ENCODE data around the gene MYOF.

The MYOF gene

DNA sequence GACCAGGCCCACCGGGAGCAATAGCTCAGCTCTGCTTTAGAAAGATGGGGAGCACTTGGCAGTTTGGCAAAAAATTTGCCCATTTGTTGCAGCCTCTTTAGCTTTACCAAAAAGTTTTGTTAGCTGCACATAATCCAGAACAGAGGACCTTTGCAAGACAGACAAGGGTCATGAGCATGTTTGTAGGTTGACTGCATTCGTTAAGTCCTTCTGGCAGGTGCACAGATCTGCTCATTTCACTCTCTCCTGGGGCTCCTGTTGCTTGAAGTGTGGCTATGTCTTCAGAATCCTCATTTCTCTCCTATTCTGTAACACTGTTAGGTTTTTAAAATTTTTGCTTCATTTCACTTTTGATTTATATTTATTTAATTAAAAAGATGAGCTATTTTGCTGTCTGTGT is 96.8 kb downstream of the MYOF start:
- Histone ChIP-seq H3K4me3 (ENCODE audit: low read depth, low read length) (no peak overlapping the region), H3K9ac (ENCODE audit: low read depth, low read length) (no peak overlapping the region), H3K36me3 (ENCODE audit: control insufficient read depth, insufficient read depth, low read length) (no peaks in the 10 kb centered on the region), H3K27ac (ENCODE audit: low read depth, low read length) (no peak overlapping the region), H3K27me3 (ENCODE audit: control insufficient read depth, insufficient read depth, low read length) (no peaks in the 10 kb centered on the region), H3K4me1 (ENCODE audit: control insufficient read depth, insufficient read depth, low read length) (peaks cover 4% of the 10 kb centered on the region; the same call in 1 of the 2 replicates), H3K9me3 (ENCODE audit: control insufficient read depth, insufficient read depth, low read length) (no peaks in the 10 kb centered on the region)

GRCh38 chr10:93384006-93384405 is 98.1 kb downstream of the MYOF start:
- H3K27ac ChIP-seq (ENCODE audit: low read depth, low read length) = no peak overlapping the region
- no peaks in the 10 kb centered on the region for H3K36me3 ChIP-seq (ENCODE audit: control insufficient read depth, insufficient read depth, low read length)

GRCh38 chr10:93383562-93383981 is 98.6 kb downstream of the MYOF start:
- no peak overlapping the region for H3K27ac ChIP-seq (ENCODE audit: low read depth, low read length)
- H3K36me3 ChIP-seq (ENCODE audit: control insufficient read depth, insufficient read depth, low read length) = no peaks in the 10 kb centered on the region
- no peak overlapping the region for H3K9ac ChIP-seq (ENCODE audit: low read depth, low read length)
- H3K27me3 ChIP-seq (ENCODE audit: control insufficient read depth, insufficient read depth, low read length) = no peaks in the 10 kb centered on the region
- no peak overlapping the region for H3K4me3 ChIP-seq (ENCODE audit: low read depth, low read length)
- H3K4me1 ChIP-seq (ENCODE audit: control insufficient read depth, insufficient read depth, low read length) = peaks cover 4% of the 10 kb centered on the region; the same call in 1 of the 2 replicates
- no peaks in the 10 kb centered on the region for H3K9me3 ChIP-seq (ENCODE audit: control insufficient read depth, insufficient read depth, low read length)

More at GRCh38 chr10:93384006-93384405, 98.1 kb downstream of the MYOF start:
- no peaks in the 10 kb centered on the region for H3K27me3 ChIP-seq (ENCODE audit: control insufficient read depth, insufficient read depth, low read length)
- H3K9me3 ChIP-seq (ENCODE audit: control insufficient read depth, insufficient read depth, low read length) = no peaks in the 10 kb centered on the region
- peaks cover 4% of the 10 kb centered on the region; the same call in 1 of the 2 replicates for H3K4me1 ChIP-seq (ENCODE audit: control insufficient read depth, insufficient read depth, low read length)
- no peak overlapping the region for H3K4me3 ChIP-seq (ENCODE audit: low read depth, low read length)
- H3K9ac ChIP-seq (ENCODE audit: low read depth, low read length) = no peak overlapping the region

DNA sequence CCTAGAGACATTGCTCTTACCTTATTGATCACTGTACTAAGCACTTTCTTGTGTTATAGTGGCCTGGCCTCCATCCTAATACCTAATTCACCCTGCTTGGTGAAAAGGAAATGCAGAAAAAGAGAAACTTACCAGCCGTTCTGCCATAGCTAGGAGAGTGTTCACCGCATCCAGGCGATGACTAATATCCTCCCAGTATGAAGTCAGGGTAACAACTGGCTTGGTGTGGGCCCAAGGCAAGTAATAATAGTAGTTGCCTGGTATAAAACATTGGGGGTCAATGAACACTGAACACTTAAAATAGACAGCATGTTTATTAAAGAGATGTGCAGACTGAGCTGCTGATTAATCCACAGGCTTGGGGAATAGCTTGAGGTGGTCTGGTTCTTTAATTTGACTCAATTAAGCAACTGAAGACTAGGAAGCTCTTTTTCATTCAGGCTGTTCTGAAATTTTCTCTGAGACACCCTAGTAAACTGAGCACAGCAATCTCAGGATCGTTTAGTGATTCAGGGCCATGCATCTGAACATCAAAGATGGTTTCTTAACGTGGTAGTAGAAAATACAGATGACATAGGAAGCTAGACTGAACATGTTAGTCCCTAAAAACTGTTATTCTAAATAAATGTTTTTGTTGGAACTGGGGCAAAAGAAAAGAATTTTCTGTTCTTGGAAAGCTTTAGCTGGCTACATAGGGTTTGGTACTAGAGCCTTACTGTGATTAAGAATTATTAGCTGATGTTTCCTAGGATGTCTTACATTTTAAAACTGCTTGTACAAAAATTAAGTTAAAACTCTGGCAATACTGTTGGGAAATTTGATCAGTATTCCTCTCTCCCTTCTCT is 102.2 kb downstream of the MYOF start:
- Histone ChIP-seq H3K4me3 (ENCODE audit: low read depth, low read length) (no peak overlapping the region), H3K27ac (ENCODE audit: low read depth, low read length) (no peak overlapping the region), H3K4me1 (ENCODE audit: control insufficient read depth, insufficient read depth, low read length) (peaks cover 3% of the 10 kb centered on the region; the same call in 1 of the 2 replicates)

GRCh38 chr10:93378997-93379730 is 103.0 kb downstream of the MYOF start:
- H3K27me3 ChIP-seq (ENCODE audit: control insufficient read depth, insufficient read depth, low read length) = no peaks in the 10 kb centered on the region
- H3K4me1 ChIP-seq (ENCODE audit: control insufficient read depth, insufficient read depth, low read length) = peaks cover 3% of the 10 kb centered on the region; the same call in 1 of the 2 replicates
- H3K9me3 ChIP-seq (ENCODE audit: control insufficient read depth, insufficient read depth, low read length) = no peaks in the 10 kb centered on the region
- no peak overlapping the region for H3K4me3 ChIP-seq (ENCODE audit: low read depth, low read length)
- no peak overlapping the region for H3K27ac ChIP-seq (ENCODE audit: low read depth, low read length)
- H3K9ac ChIP-seq (ENCODE audit: low read depth, low read length) = no peak overlapping the region
- H3K36me3 ChIP-seq (ENCODE audit: control insufficient read depth, insufficient read depth, low read length) = no peaks in the 10 kb centered on the region

More for the DNA sequence above, 102.2 kb downstream of the MYOF start:
- H3K36me3 ChIP-seq (ENCODE audit: control insufficient read depth, insufficient read depth, low read length) = no peaks in the 10 kb centered on the region
- no peaks in the 10 kb centered on the region for H3K27me3 ChIP-seq (ENCODE audit: control insufficient read depth, insufficient read depth, low read length)
- no peaks in the 10 kb centered on the region for H3K9me3 ChIP-seq (ENCODE audit: control insufficient read depth, insufficient read depth, low read length)
- H3K9ac ChIP-seq (ENCODE audit: low read depth, low read length) = no peak overlapping the region

GRCh38 chr10:93378039-93378438 is 104.1 kb downstream of the MYOF start:
- peaks cover 3% of the 10 kb centered on the region; the same call in 1 of the 2 replicates for H3K4me1 ChIP-seq (ENCODE audit: control insufficient read depth, insufficient read depth, low read length)
- no peak overlapping the region for H3K4me3 ChIP-seq (ENCODE audit: low read depth, low read length)
- H3K9ac ChIP-seq (ENCODE audit: low read depth, low read length) = no peak overlapping the region
- no peaks in the 10 kb centered on the region for H3K27me3 ChIP-seq (ENCODE audit: control insufficient read depth, insufficient read depth, low read length)
- no peaks in the 10 kb centered on the region for H3K36me3 ChIP-seq (ENCODE audit: control insufficient read depth, insufficient read depth, low read length)
- no peaks in the 10 kb centered on the region for H3K9me3 ChIP-seq (ENCODE audit: control insufficient read depth, insufficient read depth, low read length)
- H3K27ac ChIP-seq (ENCODE audit: low read depth, low read length) = no peak overlapping the region

DNA sequence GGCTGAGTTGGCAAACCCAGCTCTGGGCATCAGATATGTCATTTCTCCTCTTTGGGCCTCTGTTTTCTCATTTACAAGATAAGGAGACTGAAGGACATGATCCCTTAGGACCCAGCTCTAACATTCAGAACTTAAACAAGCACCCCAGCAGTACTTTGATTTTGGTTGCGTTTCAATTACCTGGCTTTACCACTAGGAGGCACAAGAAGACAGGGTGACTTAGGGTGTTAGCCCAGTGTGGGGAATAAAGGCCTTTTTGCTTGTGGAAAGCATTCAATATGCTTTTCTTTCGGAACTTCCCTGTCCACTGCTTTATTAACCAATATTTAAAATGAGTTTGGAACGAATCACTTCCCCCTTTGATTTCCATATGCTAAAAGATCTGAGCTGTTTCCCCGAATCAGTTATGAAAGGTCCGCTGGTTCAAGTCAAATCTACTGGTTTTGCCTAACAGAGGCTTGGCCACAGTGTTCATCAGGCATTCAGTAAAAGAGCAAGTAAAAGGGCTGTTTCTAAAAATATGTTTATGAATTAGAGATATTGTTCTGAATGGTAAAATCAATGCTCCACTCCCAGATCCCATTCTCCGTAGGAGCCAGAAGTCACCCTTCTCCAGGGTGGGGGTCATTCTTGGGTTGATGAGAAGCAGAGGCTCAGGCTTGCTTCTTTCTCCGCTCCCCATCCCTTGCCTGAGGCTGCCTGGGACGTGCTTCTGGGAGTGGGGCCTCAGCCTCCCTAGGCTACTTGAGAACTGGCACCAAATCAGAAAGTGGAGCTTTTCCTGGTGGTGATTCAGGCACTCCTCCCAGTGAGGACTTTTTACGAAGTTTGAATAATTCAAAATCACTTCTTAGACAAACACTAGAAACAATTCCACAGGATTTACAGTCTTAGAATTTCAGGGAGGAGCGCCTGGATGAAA is 105.5 kb downstream of the MYOF start:
- H3K36me3 ChIP-seq (ENCODE audit: control insufficient read depth, insufficient read depth, low read length) = no peaks in the 10 kb centered on the region
- H3K27me3 ChIP-seq (ENCODE audit: control insufficient read depth, insufficient read depth, low read length) = no peaks in the 10 kb centered on the region
- H3K4me3 ChIP-seq (ENCODE audit: low read depth, low read length) = no peak overlapping the region
- H3K9ac ChIP-seq (ENCODE audit: low read depth, low read length) = no peak overlapping the region
- H3K4me1 ChIP-seq (ENCODE audit: control insufficient read depth, insufficient read depth, low read length) = peaks cover 3% of the 10 kb centered on the region; the same call in 1 of the 2 replicates
- no peaks in the 10 kb centered on the region for H3K9me3 ChIP-seq (ENCODE audit: control insufficient read depth, insufficient read depth, low read length)
- peak overlapping the region; percentile 26 for H3K27ac ChIP-seq (ENCODE audit: low read depth, low read length)

DNA sequence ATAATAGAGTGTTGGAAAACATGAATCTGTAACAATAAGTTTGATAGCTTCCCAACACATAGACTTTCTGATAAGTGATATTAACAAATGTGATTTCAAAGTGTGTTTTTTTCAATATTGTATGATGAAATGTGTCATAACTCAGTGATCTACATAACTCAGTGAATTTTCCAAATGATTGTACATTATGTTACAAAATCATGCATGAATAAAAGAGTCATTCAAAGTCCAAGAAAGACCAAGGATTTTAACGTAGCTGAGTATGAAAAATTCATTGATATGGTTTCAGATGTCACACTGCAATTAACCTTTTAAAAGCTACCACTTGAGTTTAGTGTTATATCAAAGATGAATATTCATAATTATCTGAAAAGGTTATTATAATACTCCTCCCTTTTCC is 111.2 kb downstream of the MYOF start:
- Histone ChIP-seq H3K4me1 (ENCODE audit: control insufficient read depth, insufficient read depth, low read length) (peaks cover 10% of the 10 kb centered on the region), H3K9ac (ENCODE audit: low read depth, low read length) (no peak overlapping the region), H3K27ac (ENCODE audit: low read depth, low read length) (no peak overlapping the region), H3K9me3 (ENCODE audit: control insufficient read depth, insufficient read depth, low read length) (no peaks in the 10 kb centered on the region), H3K27me3 (ENCODE audit: control insufficient read depth, insufficient read depth, low read length) (no peaks in the 10 kb centered on the region), H3K4me3 (ENCODE audit: low read depth, low read length) (no peak overlapping the region), H3K36me3 (ENCODE audit: control insufficient read depth, insufficient read depth, low read length) (no peaks in the 10 kb centered on the region)

DNA sequence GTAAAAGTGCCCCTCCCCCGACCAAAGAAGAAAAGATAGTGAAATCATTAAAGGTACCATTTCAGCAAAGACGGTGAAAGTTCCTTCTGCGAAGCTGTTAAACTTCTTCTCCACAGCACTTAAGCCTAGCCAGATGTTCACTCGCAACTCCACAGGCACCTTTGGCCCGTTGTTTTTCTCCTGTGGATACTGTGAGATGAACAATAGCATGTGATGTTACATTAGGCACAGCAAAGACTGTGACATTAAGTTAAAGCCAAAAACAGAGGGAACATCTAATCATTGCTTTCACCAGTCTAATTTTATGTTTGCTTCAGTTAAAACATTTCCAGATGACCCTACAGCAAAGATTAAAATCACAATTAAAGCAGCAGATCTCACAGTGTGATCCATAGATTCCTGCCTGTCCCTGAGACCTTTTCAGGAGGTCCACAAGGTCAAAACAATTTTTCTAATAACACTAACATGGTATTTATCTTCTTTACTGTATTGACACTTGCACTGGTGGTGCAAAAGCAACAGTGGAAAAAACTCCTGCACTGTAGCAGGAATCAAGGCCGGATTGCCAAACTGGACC is 112.5 kb downstream of the MYOF start:
- Histone ChIP-seq H3K4me1 (ENCODE audit: control insufficient read depth, insufficient read depth, low read length) (peaks cover 10% of the 10 kb centered on the region), H3K36me3 (ENCODE audit: control insufficient read depth, insufficient read depth, low read length) (no peaks in the 10 kb centered on the region), H3K4me3 (ENCODE audit: low read depth, low read length) (no peak overlapping the region; the same call in 1 of the 2 replicates), H3K27me3 (ENCODE audit: control insufficient read depth, insufficient read depth, low read length) (no peaks in the 10 kb centered on the region), H3K9ac (ENCODE audit: low read depth, low read length) (no peak overlapping the region), H3K9me3 (ENCODE audit: control insufficient read depth, insufficient read depth, low read length) (no peaks in the 10 kb centered on the region), H3K27ac (ENCODE audit: low read depth, low read length) (no peak overlapping the region)

- H3K4me1 ChIP-seq (ENCODE audit: control insufficient read depth, insufficient read depth, low read length) = peaks cover 10% of the 10 kb centered on the region
- no peak overlapping the region for H3K27ac ChIP-seq (ENCODE audit: low read depth, low read length)
- H3K9me3 ChIP-seq (ENCODE audit: control insufficient read depth, insufficient read depth, low read length) = no peaks in the 10 kb centered on the region
- no peak overlapping the region for H3K4me3 ChIP-seq (ENCODE audit: low read depth, low read length)
- no peak overlapping the region for H3K9ac ChIP-seq (ENCODE audit: low read depth, low read length)
- no peaks in the 10 kb centered on the region for H3K36me3 ChIP-seq (ENCODE audit: control insufficient read depth, insufficient read depth, low read length)
- H3K27me3 ChIP-seq (ENCODE audit: control insufficient read depth, insufficient read depth, low read length) = no peaks in the 10 kb centered on the region
These were observed 113.9 kb downstream of the MYOF start for GRCh38 chr10:93368210-93368609.
